ENCODE measurements around the gene ZNF516.

The ZNF516 gene

DNA sequence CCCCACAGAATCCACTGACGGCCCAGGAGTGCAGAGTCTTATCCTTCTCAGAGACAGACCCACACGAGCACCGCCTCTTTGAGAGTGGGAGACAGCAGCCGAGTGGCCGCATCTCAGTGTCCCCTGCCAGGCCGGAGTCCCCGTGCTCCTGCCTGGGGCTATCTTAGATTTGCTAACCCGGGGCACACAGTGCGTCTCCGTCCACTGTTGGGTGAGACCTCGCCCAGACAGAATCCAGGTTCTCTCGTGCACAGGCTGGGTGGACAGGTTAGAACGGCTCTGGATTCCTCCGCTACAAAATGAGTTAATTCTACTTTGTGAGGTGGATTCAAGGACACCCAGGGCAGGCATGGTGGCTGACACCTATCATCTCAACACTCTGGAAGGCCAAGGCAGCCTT, 88.3 kb downstream of the ZNF516 start:
- H3K9ac ChIP-seq (ENCODE audit: low read length): no peak overlapping the region
- H3K36me3 ChIP-seq (ENCODE audit: insufficient read depth, low read length): no peaks in the 10 kb centered on the region
- no peak overlapping the region for H3K4me3 ChIP-seq (ENCODE audit: low read depth in 1 of 2, low read length in 2 of 2)
- H3K27me3 ChIP-seq (ENCODE audit: control insufficient read depth in 1 of 2, insufficient read depth in 2 of 2, low read length in 2 of 2): no peaks in the 10 kb centered on the region
- H3K4me1 ChIP-seq (ENCODE audit: insufficient read depth, low read length): no peaks in the 10 kb centered on the region
- no peak overlapping the region for H3K27ac ChIP-seq (ENCODE audit: low read depth, low read length)
- no peaks in the 10 kb centered on the region for H3K9me3 ChIP-seq (ENCODE audit: low read length)

DNA sequence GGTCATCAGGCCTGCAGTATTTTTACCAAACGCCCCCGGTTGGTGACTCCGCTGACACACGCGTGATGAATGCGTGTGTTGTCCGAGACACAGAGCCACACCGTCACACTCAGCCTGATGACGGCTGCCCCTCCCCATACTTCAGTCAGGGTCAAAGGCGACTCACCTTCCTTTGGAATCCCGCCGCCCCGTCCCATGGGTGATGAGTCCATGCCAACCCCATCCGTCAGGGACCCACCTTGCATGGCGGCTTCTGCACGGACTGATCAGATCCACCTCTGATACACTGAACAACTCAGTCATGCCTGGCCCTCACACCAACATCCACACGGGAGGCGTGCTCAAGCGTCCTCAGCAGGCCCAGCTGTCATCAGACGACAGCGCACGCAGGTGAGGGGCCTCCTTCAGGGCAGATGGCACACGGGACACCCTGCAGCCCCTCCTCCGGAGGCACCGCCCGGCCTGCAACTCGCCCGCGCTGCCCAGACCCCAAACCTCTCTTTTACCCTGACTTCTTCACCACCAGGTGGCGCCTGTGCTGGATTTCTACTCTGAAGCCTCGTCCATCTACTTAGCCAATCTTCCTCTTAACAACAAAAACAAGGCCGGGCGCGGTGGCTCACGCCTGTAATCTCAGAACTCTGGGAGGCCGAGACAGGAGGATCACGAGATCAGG, 89.2 kb downstream of the ZNF516 start:
- Histone ChIP-seq H3K9me3 (ENCODE audit: low read length) (no peaks in the 10 kb centered on the region), H3K36me3 (ENCODE audit: insufficient read depth, low read length) (no peaks in the 10 kb centered on the region), H3K9ac (ENCODE audit: low read length) (no peak overlapping the region), H3K27me3 (ENCODE audit: control insufficient read depth in 1 of 2, insufficient read depth in 2 of 2, low read length in 2 of 2) (no peaks in the 10 kb centered on the region), H3K4me1 (ENCODE audit: insufficient read depth, low read length) (no peaks in the 10 kb centered on the region), H3K4me3 (ENCODE audit: low read depth in 1 of 2, low read length in 2 of 2) (no peak overlapping the region), H3K27ac (ENCODE audit: low read depth, low read length) (no peak overlapping the region)

DNA sequence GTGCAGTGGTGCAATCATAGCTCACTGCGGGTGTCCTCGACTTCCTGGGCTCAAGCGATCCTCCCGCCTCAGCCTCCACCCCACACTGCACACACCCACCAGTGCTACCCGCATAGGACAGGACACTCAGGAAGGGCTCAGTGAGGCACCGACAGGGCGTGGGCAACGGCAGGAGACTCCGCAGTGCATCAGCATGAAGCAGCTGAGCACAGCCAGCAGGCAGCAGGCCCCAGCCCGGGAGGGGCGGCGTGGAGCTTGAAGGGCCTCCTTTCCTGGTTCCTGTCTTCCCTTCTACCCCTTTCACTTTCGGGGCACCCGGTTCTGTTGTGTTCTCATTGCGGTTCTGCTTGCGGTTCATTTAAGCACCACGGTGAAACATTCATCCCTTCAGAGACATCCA, 89.8 kb downstream of the ZNF516 start:
- H3K4me1 ChIP-seq (ENCODE audit: insufficient read depth, low read length): no peaks in the 10 kb centered on the region
- H3K9ac ChIP-seq (ENCODE audit: low read length): no peak overlapping the region
- H3K9me3 ChIP-seq (ENCODE audit: low read length): no peaks in the 10 kb centered on the region
- no peaks in the 10 kb centered on the region for H3K36me3 ChIP-seq (ENCODE audit: insufficient read depth, low read length)
- no peak overlapping the region for H3K4me3 ChIP-seq (ENCODE audit: low read depth in 1 of 2, low read length in 2 of 2)
- no peak overlapping the region for H3K27ac ChIP-seq (ENCODE audit: low read depth, low read length)
- H3K27me3 ChIP-seq (ENCODE audit: control insufficient read depth in 1 of 2, insufficient read depth in 2 of 2, low read length in 2 of 2): no peaks in the 10 kb centered on the region

DNA sequence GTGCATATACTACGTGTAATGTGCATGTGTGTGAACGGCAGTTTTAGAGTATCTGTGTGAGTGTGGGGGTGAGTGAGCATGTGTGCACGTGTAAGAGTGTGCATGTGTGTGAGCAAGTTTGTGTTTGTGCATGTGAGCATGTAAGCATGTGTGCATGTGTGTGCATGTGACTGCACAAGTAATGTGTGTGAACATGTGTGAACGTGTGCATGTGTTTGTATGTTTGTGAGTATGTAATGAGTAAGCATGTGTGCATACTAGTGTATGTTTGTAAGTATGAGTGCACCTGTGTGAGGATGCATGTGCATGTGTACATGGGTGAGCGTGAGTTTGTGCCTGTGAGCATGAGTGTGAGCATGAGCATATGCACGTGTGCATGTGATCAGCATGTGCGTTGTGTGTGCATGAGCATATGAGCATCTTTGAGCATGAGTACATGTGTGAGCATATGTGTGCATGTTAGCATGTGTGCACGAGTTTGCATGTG, 90.7 kb downstream of the ZNF516 start:
- H3K4me1 ChIP-seq (ENCODE audit: insufficient read depth, low read length): peaks cover under 1% of the 10 kb centered on the region
- H3K9me3 ChIP-seq (ENCODE audit: low read length): no peaks in the 10 kb centered on the region
- no peaks in the 10 kb centered on the region for H3K27me3 ChIP-seq (ENCODE audit: control insufficient read depth in 1 of 2, insufficient read depth in 2 of 2, low read length in 2 of 2)
- H3K4me3 ChIP-seq (ENCODE audit: low read depth in 1 of 2, low read length in 2 of 2): no peak overlapping the region
- no peak overlapping the region for H3K27ac ChIP-seq (ENCODE audit: low read depth, low read length)
- no peak overlapping the region for H3K9ac ChIP-seq (ENCODE audit: low read length)
- H3K36me3 ChIP-seq (ENCODE audit: insufficient read depth, low read length): no peaks in the 10 kb centered on the region

DNA sequence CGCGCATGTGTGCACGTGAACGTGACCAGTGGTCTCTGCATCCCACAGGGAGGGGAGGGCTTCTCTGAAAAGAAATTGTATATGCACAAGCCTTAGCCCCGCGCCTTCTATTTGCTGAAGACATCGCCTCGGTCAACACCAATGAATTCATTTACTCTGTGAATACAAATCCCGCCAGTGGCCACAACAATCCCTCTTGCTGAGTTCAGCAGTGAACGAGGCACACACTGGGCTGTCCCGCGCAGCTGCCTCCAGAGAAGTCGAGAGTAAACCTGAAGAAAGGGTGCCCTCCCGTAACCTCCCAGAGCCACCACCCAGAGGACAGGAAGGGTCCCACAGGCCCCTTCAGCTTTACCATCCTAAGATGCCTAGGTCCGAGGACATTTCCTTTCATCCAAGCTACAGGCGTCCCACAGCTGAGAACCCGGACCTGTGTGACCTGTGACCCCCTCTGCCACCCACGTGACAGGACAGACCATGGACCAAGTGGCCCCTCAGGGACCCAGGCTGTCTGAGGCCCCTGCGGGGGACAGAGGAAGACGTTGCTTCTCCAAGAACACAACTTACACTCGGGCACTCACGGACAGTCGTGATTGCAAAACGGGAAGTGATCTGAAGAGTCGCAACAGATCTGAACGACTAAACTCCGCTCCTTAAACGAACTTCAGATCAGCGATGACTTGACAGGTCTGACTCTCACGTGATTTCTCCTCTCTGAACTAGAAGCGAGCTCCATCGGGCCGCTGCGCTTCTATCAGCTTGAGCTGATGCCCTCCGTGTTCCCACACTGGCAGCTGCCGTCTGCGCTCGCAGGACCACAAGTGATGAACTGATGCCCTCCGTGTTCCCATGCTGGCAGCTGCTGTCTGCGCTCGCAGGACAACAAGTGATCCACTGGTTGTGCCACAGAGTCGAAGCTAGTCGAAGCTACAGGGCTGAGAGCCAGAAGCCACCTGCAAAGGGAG, 92.7 kb downstream of the ZNF516 start:
- H3K36me3 ChIP-seq (ENCODE audit: insufficient read depth, low read length): no peaks in the 10 kb centered on the region
- H3K4me3 ChIP-seq (ENCODE audit: low read depth in 1 of 2, low read length in 2 of 2): no peak overlapping the region
- peaks cover 7% of the 10 kb centered on the region for H3K4me1 ChIP-seq (ENCODE audit: insufficient read depth, low read length)
- no peak overlapping the region for H3K27ac ChIP-seq (ENCODE audit: low read depth, low read length)
- H3K27me3 ChIP-seq (ENCODE audit: control insufficient read depth in 1 of 2, insufficient read depth in 2 of 2, low read length in 2 of 2): no peaks in the 10 kb centered on the region
- no peaks in the 10 kb centered on the region for H3K9me3 ChIP-seq (ENCODE audit: low read length)
- no peak overlapping the region for H3K9ac ChIP-seq (ENCODE audit: low read length)

DNA sequence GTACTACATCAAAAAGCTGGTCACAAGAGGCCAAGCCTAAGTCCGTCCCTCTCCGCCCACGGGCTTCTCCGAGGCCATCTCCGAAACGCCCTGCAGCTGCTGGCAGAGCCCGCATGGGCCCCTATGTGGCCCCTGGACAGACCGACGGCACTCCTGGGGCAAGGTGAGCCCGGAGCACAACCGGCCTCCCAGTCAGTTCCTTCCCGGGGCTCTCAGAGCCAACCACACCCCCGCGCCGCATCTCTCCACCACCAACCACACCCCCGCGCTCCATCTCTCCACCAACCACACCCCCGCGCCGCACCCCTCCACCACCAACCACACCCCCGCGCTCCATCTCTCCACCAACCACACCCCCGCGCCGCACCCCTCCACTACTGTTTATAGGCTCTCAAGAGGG, 93.5 kb downstream of the ZNF516 start:
- Histone ChIP-seq H3K4me1 (ENCODE audit: insufficient read depth, low read length) (peaks cover 7% of the 10 kb centered on the region), H3K4me3 (ENCODE audit: low read depth in 1 of 2, low read length in 2 of 2) (no peak overlapping the region), H3K9ac (ENCODE audit: low read length) (no peak overlapping the region), H3K9me3 (ENCODE audit: low read length) (no peaks in the 10 kb centered on the region), H3K36me3 (ENCODE audit: insufficient read depth, low read length) (no peaks in the 10 kb centered on the region), H3K27me3 (ENCODE audit: control insufficient read depth in 1 of 2, insufficient read depth in 2 of 2, low read length in 2 of 2) (no peaks in the 10 kb centered on the region), H3K27ac (ENCODE audit: low read depth, low read length) (no peak overlapping the region)

DNA sequence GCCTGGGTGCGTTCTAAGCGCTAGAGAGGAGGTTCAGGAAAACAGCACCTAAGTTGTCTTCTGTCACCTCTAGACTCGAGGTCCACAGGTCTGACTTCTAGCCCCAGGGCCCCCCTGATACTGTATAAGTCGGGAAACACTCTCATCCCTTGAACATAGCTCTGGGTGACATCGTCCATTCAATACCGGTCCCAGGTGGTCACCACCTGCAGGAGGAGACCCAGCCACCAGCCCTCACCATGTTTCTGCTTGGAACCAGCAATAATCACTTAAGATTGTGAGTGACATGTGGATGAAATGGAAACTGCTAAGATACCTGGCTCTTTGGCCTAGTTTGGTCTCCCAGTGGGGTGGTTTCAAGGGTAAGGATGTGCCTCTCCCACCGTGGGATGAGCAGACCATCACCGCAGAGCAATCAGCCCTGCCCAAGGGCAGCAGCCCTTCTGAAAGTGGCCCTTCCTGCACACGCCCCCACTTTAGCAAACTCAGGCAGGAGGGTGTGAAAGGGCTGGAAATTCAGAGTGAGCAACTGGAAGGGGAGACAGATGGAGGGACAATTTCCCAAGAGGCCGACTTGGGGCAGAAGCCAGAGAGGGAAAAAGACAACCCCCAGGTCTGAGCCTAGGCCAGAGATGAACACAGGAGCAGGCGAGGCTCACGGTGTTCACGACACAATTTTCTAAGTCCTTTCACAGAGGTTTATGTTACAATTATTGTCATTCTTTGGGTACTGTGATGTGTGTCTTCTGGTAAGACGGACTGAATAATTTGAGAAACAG, 95.2 kb downstream of the ZNF516 start:
- no peak overlapping the region for H3K9ac ChIP-seq (ENCODE audit: low read length)

DNA sequence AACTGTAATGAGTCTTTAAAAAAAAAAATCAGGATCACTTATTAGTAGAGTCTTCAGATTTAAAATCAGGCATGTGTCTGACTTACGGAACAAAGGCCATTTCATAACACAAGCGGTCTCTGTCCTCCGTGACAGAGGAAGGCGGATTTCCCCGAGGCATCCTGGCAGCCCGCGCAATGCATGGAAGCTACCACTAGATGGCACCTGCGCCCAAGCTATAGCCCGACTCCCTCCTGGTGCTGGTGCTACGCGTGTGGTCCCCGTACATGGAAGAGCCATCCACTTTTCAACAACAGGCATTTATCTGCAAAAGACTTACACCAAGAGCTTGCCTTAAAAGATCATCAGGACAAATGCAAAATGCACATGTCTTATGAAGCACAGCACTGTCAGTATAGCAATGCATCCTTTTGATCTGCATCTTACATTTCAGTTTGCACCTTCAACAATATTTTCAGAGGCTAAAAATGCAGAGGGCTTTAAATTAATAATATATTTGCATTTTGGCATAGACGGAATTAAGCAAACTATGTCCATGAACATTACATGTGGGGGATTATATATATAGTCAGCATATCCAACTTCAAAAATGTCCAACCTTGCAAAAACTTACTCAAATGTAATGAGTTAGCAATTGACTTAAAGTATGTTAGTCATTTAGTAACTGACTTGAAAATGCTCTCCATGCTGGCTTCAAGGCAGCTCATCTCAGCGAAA, 96.0 kb downstream of the ZNF516 start:
- no peak overlapping the region for H3K4me3 ChIP-seq (ENCODE audit: low read depth in 1 of 2, low read length in 2 of 2)
- no peaks in the 10 kb centered on the region for H3K36me3 ChIP-seq (ENCODE audit: insufficient read depth, low read length)
- peaks cover 7% of the 10 kb centered on the region for H3K4me1 ChIP-seq (ENCODE audit: insufficient read depth, low read length)
- H3K27me3 ChIP-seq (ENCODE audit: control insufficient read depth in 1 of 2, insufficient read depth in 2 of 2, low read length in 2 of 2): no peaks in the 10 kb centered on the region
- no peak overlapping the region for H3K27ac ChIP-seq (ENCODE audit: low read depth, low read length)
- no peaks in the 10 kb centered on the region for H3K9me3 ChIP-seq (ENCODE audit: low read length)
- no peak overlapping the region for H3K9ac ChIP-seq (ENCODE audit: low read length)

More for the DNA sequence above, 95.2 kb downstream of the ZNF516 start:
- Histone ChIP-seq H3K4me1 (ENCODE audit: insufficient read depth, low read length) (peaks cover 7% of the 10 kb centered on the region), H3K9me3 (ENCODE audit: low read length) (no peaks in the 10 kb centered on the region), H3K36me3 (ENCODE audit: insufficient read depth, low read length) (no peaks in the 10 kb centered on the region), H3K27me3 (ENCODE audit: control insufficient read depth in 1 of 2, insufficient read depth in 2 of 2, low read length in 2 of 2) (no peaks in the 10 kb centered on the region), H3K4me3 (ENCODE audit: low read depth in 1 of 2, low read length in 2 of 2) (no peak overlapping the region), H3K27ac (ENCODE audit: low read depth, low read length) (no peak overlapping the region)

DNA sequence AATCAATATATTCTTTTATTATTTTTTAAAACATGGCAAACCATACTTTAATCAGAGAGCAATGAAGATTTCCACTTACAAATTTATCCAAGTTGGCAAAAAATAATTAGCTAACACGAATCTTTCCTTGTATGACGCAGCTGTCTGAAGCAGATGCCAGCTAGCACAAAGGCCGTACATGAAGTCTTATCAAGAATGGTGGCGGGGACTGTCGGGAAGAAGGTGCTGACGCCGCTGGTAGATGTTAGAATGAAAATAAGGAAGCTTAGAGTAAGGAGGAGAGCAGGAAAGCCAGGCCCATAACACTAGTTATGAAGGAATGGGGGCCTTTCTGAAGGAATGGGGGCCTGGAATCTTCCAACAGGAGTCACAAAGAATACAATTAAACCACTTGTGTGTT, 96.7 kb downstream of the ZNF516 start:
- no peak overlapping the region for H3K27ac ChIP-seq (ENCODE audit: low read depth, low read length)
- no peak overlapping the region for H3K4me3 ChIP-seq (ENCODE audit: low read depth in 1 of 2, low read length in 2 of 2)
- H3K9me3 ChIP-seq (ENCODE audit: low read length): no peaks in the 10 kb centered on the region
- no peaks in the 10 kb centered on the region for H3K27me3 ChIP-seq (ENCODE audit: control insufficient read depth in 1 of 2, insufficient read depth in 2 of 2, low read length in 2 of 2)
- H3K9ac ChIP-seq (ENCODE audit: low read length): no peak overlapping the region
- H3K4me1 ChIP-seq (ENCODE audit: insufficient read depth, low read length): peaks cover 7% of the 10 kb centered on the region
- H3K36me3 ChIP-seq (ENCODE audit: insufficient read depth, low read length): no peaks in the 10 kb centered on the region

DNA sequence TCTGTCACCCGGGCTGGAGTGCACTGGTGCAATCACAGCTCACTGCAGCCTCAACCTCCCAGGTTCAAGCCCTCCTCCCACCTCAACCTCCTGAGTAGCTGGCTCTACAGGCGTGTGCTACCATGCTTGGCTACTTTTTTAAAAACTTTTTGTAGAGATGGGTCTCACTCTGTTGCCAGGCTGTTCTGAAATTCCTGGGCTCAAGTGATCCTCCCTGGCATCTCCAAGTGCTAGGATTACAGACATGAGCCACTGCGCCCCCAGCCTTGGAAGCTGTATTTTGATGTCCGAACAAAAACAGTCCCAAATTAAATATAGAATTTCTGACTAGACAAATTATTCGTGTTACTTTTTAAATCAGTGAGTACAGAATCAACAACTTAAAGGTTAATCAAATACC, 97.4 kb downstream of the ZNF516 start:
- Histone ChIP-seq H3K9ac (ENCODE audit: low read length) (no peak overlapping the region), H3K4me1 (ENCODE audit: insufficient read depth, low read length) (peaks cover 7% of the 10 kb centered on the region), H3K9me3 (ENCODE audit: low read length) (no peaks in the 10 kb centered on the region), H3K4me3 (ENCODE audit: low read depth in 1 of 2, low read length in 2 of 2) (no peak overlapping the region), H3K27me3 (ENCODE audit: control insufficient read depth in 1 of 2, insufficient read depth in 2 of 2, low read length in 2 of 2) (no peaks in the 10 kb centered on the region), H3K27ac (ENCODE audit: low read depth, low read length) (no peak overlapping the region), H3K36me3 (ENCODE audit: insufficient read depth, low read length) (no peaks in the 10 kb centered on the region)

DNA sequence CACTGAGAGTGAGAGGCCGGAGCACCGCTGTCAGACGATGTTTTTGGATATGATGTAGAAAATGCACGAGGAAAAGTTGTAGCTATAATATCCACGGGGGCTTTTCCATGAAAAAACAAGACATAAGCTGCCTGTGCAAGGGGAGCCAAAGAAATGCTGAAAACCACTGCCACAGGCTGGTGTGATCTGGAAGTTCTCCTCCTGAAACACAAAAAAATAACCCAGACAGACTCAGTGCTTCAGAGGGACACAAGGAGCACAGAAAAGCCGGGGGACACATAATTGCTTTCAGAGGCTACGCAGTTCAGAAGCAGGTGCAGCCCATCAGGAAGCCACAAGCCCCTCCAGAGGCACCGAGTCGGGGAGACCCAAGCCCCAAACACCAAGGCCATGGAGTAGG, 98.2 kb downstream of the ZNF516 start:
- H3K9ac ChIP-seq (ENCODE audit: low read length): no peak overlapping the region
- H3K27ac ChIP-seq (ENCODE audit: low read depth, low read length): no peak overlapping the region
- no peaks in the 10 kb centered on the region for H3K36me3 ChIP-seq (ENCODE audit: insufficient read depth, low read length)
- no peak overlapping the region for H3K4me3 ChIP-seq (ENCODE audit: low read depth in 1 of 2, low read length in 2 of 2)
- no peaks in the 10 kb centered on the region for H3K9me3 ChIP-seq (ENCODE audit: low read length)
- no peaks in the 10 kb centered on the region for H3K27me3 ChIP-seq (ENCODE audit: control insufficient read depth in 1 of 2, insufficient read depth in 2 of 2, low read length in 2 of 2)
- peaks cover 7% of the 10 kb centered on the region for H3K4me1 ChIP-seq (ENCODE audit: insufficient read depth, low read length)
